OCI-LY7 (cell line): Measurements from ENCODE around the gene PRODH2. TPM values are rescaled to one million over a fixed set of nuclear protein-coding genes. Genes with fewer than 3 reads are reported as not detected.

Source experiments
- BruUV-seq: library from RNA; stranded (reverse); fragments of 400-500 nt; replicated peaks from 2 replicates; lab custom pipeline; 2021; lab: Mats Ljungman, UMichigan
- CTCF ChIA-PET: fragments of 300-600 bp; sonication (Branson Sonifier 250); formaldehyde crosslinking; loops from one replicate; lab custom pipeline; 2022; ENCODE audit warnings: antibody characterized with exemption; ENCODE audit not compliant: unreplicated experiment; lab: Charles Lee
- POLR2A ChIA-PET: fragments of 300-600 bp; sonication (Branson Sonifier 250); formaldehyde crosslinking; loops from one replicate; lab custom pipeline; 2022; ENCODE audit warnings: antibody characterized with exemption; lab: Charles Lee
- DNase-seq: peaks from one replicate; pipeline ENCODE4 v3.0.0-alpha.2; 2015; ENCODE audit warnings: low spot score
- H2AFZ ChIP-seq: fragments of 200-600 bp; sonication (generic), shearing (Covaris generic); 2 replicates; pipeline ENCODE4 v1.6.1; 2014; ENCODE audit warnings: mild to moderate bottlenecking, antibody characterized with exemption, low read length, moderate library complexity
- H3K27ac ChIP-seq: fragments of 200-600 bp; sonication (generic); 2 replicates; pipeline ENCODE4 v1.5.1; 2014; ENCODE audit warnings: mixed run types, low read depth, mild to moderate bottlenecking, moderate library complexity, low read length, inconsistent platforms; ENCODE audit not compliant: poor library complexity, severe bottlenecking
- H3K36me3 ChIP-seq: fragments of 200-600 bp; sonication (generic); 2 replicates; pipeline ENCODE4 v1.6.1; 2014; ENCODE audit warnings: mild to moderate bottlenecking, antibody characterized with exemption, low read length, moderate library complexity, mixed read lengths; ENCODE audit not compliant: insufficient read depth
- H3K4me1 ChIP-seq: fragments of 200-600 bp; sonication (generic); 2 replicates; pipeline ENCODE4 v1.5.1; 2014; ENCODE audit warnings: mild to moderate bottlenecking, low read length; ENCODE audit not compliant: insufficient read depth, poor library complexity, severe bottlenecking
- H3K4me2 ChIP-seq: fragments of 200-600 bp; sonication (generic); 2 replicates; pipeline ENCODE4 v1.6.1; 2014; ENCODE audit warnings: mild to moderate bottlenecking, low read length
- H3K4me3 ChIP-seq: fragments of 200-600 bp; sonication (generic); 2 replicates; pipeline ENCODE4 v1.5.1; 2014; ENCODE audit warnings: mild to moderate bottlenecking, low read depth, low read length; ENCODE audit not compliant: poor library complexity, severe bottlenecking
- H3K79me2 ChIP-seq: fragments of 200-600 bp; sonication (generic); 2 replicates; pipeline ENCODE4 v1.6.1; 2016; ENCODE audit warnings: low read depth, mild to moderate bottlenecking, low read length, moderate library complexity, mixed read lengths; ENCODE audit not compliant: insufficient read depth
- H3K9me2 ChIP-seq: fragments of 200-600 bp; sonication (generic); 2 replicates; pipeline ENCODE4 v1.6.1; 2016; ENCODE audit warnings: mild to moderate bottlenecking, low read length, mixed read lengths; ENCODE audit not compliant: insufficient read depth
- H3K9me3 ChIP-seq: fragments of 200-600 bp; sonication (generic); 2 replicates; pipeline ENCODE4 v1.6.1; 2014; ENCODE audit warnings: mild to moderate bottlenecking, mixed run types, low read length, mixed read lengths
- H4K20me1 ChIP-seq: fragments of 200-600 bp; sonication (generic); 2 replicates; pipeline ENCODE4 v1.6.1; 2014; ENCODE audit warnings: mild to moderate bottlenecking, antibody characterized with exemption, low read length, moderate library complexity, mixed read lengths; ENCODE audit not compliant: insufficient read depth
- CTCF ChIP-seq: fragments of 200-600 bp; sonication (generic); conservative IDR thresholded peaks from 2 replicates; pipeline ENCODE4 v1.5.1; 2014; ENCODE audit warnings: mild to moderate bottlenecking, antibody characterized with exemption, low read length, moderate library complexity, mixed read lengths
- EZH2phosphoT487 ChIP-seq: fragments of 200-600 bp; sonication (generic); IDR thresholded peaks from 2 replicates; pipeline ENCODE4 v1.6.1; 2018; ENCODE audit warnings: low read depth, borderline replicate concordance, mild to moderate bottlenecking, mixed run types, antibody characterized with exemption, low read length, moderate library complexity, mixed read lengths
- intact Hi-C: fragments of 100-400 bp; cut with micrococcal nuclease; formaldehyde crosslinking; loops from one replicate; pipeline ENCODE4 v1.10.0; 2022; ENCODE audit not compliant: unreplicated experiment
- total RNA-seq, 2 experiments: library from RNA; depleted of rRNA in 1 of 2; stranded (reverse); fragments of >200 nt in 1 of 2; shearing (Covaris generic) in 1 of 2; gene quantifications; 2 replicates each; pipeline ENCODE4 v1.2.3, GENCODE V29; 2014 to 2022

Gene PRODH2
- total RNA-seq, 2 experiments from 2014 or later, result not detected

- POLR2A ChIA-PET, result interaction anchor here (0.9 kb wide), 1 partner anchor 15 kb away, joined by 4 read pairs; no protein-coding TSS in a partner anchor
- BruUV-seq, result no TSS peak
- no peak overlapping the region for H3K4me3 ChIP-seq
- TF ChIP-seq CTCF (no peak), EZH2phosphoT487 (no peak)
- no peaks in the 10 kb centered on the region for H4K20me1 ChIP-seq
- CTCF ChIA-PET, result no interaction called here
- no peak overlapping the region for H3K27ac ChIP-seq
- H2AFZ ChIP-seq, result no peak overlapping the region
- H3K9me3 ChIP-seq, result no peaks in the 10 kb centered on the region
- H3K36me3 ChIP-seq, result no peaks in the 10 kb centered on the region
- no peaks in the 10 kb centered on the region for H3K9me2 ChIP-seq
- H3K79me2 ChIP-seq, result no peaks in the 10 kb centered on the region
- no peak for DNase-seq
- H3K4me2 ChIP-seq, result no peak overlapping the region
- H3K4me1 ChIP-seq, result no peaks in the 10 kb centered on the region
- intact Hi-C loops, result no loop called here
Measured at GRCh38 chr19:35833972-35834371, 21.3 kb upstream of the PRODH2 start.

GRCh38 chr19:35832054-35832453 is 19.4 kb upstream of the PRODH2 start:
- no TSS peak for BruUV-seq
- no peaks in the 10 kb centered on the region for H3K4me1 ChIP-seq
- CTCF ChIA-PET, result no interaction called here
- no peaks in the 10 kb centered on the region for H3K79me2 ChIP-seq
- POLR2A ChIA-PET, result no interaction called here
- TF ChIP-seq EZH2phosphoT487 (no peak), CTCF (no peak)
- no peak overlapping the region for H3K27ac ChIP-seq
- intact Hi-C loops, result no loop called here
- H3K4me2 ChIP-seq, result no peak overlapping the region
- no peak overlapping the region for H2AFZ ChIP-seq
- no peak overlapping the region for H3K4me3 ChIP-seq
- H3K9me3 ChIP-seq, result no peaks in the 10 kb centered on the region
- no peaks in the 10 kb centered on the region for H4K20me1 ChIP-seq
- no peak for DNase-seq
- H3K9me2 ChIP-seq, result no peaks in the 10 kb centered on the region
- no peaks in the 10 kb centered on the region for H3K36me3 ChIP-seq

- Histone ChIP-seq H3K9me2 (no peaks in the 10 kb centered on the region), H3K27ac (no peak overlapping the region), H4K20me1 (no peaks in the 10 kb centered on the region), H3K36me3 (no peaks in the 10 kb centered on the region), H3K9me3 (no peaks in the 10 kb centered on the region), H2AFZ (no peak overlapping the region), H3K4me1 (no peaks in the 10 kb centered on the region), H3K79me2 (no peaks in the 10 kb centered on the region), H3K4me3 (no peak overlapping the region), H3K4me2 (no peak overlapping the region)
- no TSS peak for BruUV-seq
- POLR2A ChIA-PET, result no interaction called here
- CTCF ChIA-PET, result no interaction called here
- DNase-seq, result no peak
- no peak for TF ChIP-seq EZH2phosphoT487
- TF ChIP-seq CTCF, result no peak
- intact Hi-C loops, result no loop called here
Measured at GRCh38 chr19:35830986-35831385, 18.3 kb upstream of the PRODH2 start.
